Measurements from ENCODE around the gene WFDC12.
A peak's percentile ranks its signal among the peaks of the same experiment; 100 is the strongest.

Gene WFDC12

DNA sequence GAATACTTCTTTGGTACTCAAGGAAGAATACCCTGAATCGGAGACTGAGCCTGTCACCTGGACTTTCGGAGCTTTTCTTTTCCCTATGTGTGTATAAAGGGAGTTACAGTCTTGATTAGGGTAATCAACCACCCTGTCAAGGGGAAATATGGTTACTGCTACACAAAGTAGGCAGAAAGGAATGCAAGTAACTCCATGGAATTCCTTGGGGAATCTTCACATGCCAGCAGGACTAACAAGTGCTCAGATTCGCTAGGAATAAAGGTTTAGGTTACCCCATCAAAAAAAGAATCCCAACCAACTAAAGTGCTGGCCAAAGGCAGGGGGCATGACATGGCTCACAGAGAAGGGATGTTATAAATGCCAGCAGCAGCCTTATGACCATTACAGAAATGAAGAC lies 33.8 kb downstream of the WFDC12 start:
- no peak for DNase-seq (ENCODE audit: low spot score)

DNA sequence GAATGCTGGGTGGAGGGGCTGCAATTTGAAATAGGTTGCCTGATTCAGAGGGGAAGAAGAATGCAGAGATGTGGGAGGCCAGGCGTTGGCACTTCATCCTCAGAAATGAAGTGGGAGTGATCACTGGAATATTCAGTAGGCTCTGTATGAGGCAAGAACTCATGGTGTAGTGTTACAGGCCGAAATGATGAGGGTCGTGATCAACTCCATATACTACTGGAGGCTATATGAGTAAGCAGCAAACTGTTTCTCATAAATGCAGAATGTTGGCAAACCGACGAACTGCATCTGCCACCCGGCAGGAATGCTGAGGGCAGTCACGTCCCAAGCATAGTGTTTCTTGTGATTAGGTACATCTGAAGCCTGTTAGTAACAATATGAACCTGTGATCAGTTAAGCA lies 36.0 kb downstream of the WFDC12 start:
- no peak for DNase-seq (ENCODE audit: low spot score)

DNA sequence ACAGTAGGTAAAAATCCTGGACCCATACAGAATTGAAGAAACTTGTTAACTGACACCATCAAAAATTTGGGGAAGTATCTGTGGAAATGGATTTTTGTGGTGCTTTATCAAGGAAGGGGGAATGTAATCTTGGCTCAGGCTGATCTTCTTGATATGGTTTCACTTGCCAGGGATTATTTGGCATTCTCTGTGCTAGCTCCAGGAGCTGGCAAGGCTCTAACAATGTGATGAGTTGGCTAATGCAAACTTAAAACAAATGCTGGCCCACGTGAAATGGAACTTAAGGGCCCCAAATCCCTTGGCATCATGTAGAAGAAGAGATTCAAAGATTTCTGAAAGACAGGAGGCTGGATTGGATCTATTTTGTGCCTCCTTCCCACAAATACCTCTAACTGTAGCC lies 36.5 kb downstream of the WFDC12 start:
- no peak for DNase-seq (ENCODE audit: low spot score)

DNA sequence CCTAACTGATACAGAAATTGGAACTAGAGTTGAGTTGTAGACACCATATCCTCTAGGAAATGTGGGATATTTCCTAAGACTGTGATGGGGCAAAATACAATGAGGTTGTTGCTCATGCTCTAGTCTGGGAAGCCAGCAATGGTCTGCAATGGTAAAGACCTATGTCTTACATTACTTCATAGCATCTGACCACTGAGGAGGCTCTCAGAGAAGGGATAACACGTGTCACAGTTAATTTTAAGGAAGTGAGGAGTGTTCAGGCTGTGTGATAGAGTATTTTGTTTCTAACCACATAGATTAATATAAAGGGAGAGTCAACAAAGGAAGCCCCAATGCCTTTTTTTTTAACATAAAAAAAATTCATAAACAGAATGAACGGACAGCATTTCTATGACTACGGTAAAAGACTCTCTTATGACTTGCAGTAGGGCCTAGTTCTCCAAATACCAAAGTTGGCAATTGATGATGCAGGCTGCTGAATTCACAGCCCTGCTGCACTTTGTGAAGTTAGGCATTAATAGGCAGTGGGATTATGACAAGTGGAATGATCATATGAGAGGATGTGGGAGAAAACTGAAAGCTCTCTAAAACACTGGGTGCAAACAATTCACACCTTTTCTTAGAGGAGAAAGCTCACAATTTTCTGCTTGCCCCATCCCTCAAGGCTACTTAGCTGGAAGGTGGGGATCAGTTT lies 37.0 kb downstream of the WFDC12 start:
- DNase-seq (ENCODE audit: low spot score) = no peak

DNA sequence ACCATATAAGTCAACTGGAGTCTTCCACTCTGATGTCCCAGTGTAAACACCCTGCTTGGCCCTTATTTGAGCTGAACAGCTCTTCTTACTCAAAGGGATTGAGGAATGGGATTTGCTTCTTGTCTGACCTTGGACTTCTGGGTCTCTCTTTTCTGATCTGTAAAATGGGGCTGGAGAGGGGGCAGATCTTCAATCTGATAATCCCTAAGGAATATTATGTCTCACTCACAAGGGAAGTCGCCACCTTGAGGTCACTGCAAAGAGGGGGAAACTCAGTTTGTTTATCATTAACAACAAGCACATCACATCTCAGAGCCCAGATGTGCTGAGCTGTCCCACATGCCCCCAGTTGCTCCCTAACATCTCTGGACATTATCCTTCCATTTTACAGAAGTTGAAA lies 38.4 kb downstream of the WFDC12 start:
- DNase-seq (ENCODE audit: low spot score) = no peak

DNA sequence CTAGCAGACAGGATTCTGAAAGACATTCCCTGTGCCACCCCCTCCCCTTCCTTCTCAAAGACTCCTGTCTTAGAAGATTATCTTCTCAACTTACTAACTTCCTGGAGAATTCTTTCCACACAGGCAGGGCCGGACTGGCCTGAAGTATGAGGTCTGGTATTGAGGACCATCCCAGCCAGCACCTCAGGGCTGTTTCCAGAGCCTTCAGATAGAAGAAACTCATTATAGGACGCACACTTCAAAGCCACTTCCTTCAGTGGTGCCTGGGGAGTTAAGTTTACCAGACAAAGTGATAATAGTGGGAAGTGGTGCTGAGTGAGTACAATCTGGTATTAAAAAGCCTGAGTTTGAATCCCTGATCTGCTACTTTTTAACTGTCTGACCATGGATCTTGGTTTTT lies 39.0 kb downstream of the WFDC12 start:
- DNase-seq (ENCODE audit: low spot score) = no peak

DNA sequence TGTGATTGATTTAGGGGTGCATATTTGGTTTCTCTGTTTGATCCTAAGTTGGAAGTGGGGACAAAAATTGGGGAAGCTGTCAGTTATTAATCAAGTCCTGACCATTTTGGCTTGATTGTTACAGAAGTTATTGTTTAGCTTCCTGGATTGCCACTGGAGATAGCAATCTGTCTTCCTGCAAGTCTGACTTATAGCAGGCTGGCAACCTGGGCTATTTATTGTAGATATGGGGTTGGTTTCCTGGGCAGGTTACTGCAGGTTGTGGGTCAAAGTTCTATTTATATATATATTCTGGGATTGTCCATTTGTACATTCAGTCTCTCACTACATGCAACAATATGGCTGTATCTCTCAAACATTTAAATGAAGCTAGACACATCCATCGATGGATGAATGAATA lies 41.1 kb downstream of the WFDC12 start:
- no peak for DNase-seq (ENCODE audit: low spot score)

DNA sequence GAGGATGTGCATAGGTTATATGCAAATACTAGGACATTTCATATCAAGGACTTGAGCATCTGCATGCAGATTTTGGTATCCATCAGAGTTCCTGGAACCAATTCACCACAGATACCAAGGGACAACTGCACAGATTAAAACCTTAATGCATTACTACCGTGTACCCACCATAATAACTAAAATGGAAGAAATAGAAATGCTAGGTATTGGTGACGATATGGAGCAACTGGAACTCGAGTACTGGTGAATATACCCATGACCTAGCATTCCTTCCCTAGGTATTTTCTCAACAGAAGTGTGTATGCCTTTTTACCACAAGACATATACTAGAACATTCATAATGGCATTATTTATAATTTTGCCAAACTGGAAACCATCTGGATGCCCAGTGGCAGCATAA lies 41.8 kb downstream of the WFDC12 start:
- DNase-seq (ENCODE audit: low spot score) = no peak

DNA sequence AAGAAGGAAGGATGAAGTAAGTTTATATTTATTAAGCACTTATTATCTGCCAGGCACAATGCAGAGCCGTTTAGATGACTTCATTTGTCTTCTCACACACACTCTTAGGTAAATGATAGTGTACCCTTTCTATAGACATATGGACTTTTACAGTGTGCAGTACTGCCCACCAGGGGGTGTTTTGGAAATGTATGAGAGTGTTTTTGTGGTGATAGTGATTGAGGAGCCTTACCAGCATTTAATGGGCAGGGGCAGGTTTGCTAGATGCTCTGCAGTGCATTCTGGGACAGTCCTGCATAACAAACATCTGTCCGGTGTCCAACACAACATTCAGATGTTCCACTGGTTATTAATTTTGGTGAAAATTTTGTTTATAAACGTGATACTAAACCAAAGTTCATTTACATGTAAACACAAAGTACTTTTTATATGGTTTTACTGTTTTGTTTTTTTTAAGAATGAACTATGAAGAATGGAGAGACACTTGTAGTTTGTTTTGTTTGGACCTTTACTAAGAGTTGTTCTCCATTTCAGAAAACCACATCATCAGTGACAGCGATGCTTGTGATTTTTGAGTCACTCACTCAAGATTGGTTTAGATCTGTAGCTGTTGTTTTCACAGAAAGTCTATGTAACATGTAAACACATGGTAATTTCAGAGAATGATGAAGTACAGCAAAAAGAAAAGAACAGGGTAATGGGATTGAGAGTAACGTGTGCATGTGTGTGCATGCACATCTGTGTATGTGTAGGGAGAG lies 43.2 kb downstream of the WFDC12 start:
- DNase-seq (ENCODE audit: low spot score) = peak; percentile 35

DNA sequence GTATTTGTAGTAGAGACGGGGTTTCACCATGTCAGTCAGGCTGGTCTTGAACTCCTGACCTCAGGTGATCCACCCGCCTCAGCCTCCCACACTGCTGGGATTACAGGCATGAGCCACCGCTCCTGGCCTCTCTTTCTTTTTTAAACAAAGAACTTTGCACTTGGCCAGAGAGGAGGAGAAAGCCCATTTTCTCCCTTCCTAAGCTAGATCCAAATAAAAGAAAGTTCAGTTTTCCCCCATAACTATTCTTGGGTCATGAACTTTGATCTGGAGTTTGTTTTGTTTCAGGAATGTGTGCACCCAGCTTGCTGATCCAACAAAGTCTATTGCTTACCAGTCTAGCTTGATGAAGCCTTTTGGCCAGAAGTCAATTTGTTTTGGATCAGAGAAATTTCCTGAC lies 46.7 kb downstream of the WFDC12 start:
- no peak for DNase-seq (ENCODE audit: low spot score)

All from germinal center (tissue), 1 donor.